GM12872 (cell line): ENCODE data around the gene PTPRG.

Experiments used
- TF ChIP-seq, protein P1 (sequence below): IDR thresholded peaks from 3 replicates; pipeline ENCODE4 v1.5.1; 2011; ENCODE audit warnings: low read depth, mild to moderate bottlenecking, low read length, moderate library complexity; ENCODE audit not compliant: insufficient read depth

Gene PTPRG

DNA sequence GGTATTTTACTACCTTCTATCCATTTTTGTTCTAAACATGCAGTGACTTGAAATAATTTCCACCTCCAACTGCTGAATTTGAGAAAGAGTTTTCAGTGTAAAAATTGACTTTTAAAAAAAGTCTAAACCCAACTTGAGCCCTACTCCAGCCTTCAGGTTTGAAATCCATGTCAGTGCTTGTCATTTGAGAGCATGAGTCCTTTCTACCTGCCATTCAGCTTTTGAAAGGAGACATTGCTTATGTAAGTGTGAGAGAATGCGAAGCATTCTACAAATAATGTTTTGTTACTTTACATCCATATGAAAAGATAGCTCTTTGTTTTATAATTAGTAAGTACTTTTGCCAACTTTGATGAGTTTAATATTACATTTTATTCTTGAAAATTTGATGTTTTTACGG, 329.2 kb downstream of the PTPRG start:
- TF ChIP-seq, protein P1, sequence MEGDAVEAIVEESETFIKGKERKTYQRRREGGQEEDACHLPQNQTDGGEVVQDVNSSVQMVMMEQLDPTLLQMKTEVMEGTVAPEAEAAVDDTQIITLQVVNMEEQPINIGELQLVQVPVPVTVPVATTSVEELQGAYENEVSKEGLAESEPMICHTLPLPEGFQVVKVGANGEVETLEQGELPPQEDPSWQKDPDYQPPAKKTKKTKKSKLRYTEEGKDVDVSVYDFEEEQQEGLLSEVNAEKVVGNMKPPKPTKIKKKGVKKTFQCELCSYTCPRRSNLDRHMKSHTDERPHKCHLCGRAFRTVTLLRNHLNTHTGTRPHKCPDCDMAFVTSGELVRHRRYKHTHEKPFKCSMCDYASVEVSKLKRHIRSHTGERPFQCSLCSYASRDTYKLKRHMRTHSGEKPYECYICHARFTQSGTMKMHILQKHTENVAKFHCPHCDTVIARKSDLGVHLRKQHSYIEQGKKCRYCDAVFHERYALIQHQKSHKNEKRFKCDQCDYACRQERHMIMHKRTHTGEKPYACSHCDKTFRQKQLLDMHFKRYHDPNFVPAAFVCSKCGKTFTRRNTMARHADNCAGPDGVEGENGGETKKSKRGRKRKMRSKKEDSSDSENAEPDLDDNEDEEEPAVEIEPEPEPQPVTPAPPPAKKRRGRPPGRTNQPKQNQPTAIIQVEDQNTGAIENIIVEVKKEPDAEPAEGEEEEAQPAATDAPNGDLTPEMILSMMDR, result no peak

DNA sequence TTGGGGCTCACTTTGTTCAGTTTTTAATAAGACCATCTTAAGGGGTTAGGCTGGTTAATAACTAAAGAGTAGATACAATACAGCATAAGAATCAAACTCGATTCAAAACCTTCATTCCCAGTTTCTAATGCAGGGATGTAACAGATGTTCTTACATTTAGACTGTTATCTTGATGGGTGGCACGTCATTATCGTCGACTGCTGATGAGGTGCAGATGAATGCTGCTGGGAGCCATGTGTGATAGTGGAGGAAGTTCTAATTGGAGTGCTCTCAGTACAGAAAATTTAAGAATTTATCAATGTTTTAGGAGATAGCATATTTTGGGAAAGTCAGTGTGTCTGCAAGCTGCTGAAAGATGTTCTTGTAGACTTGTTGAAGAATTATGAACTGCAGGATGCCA, 331.5 kb downstream of the PTPRG start:
- TF ChIP-seq, protein P1, result no peak

DNA sequence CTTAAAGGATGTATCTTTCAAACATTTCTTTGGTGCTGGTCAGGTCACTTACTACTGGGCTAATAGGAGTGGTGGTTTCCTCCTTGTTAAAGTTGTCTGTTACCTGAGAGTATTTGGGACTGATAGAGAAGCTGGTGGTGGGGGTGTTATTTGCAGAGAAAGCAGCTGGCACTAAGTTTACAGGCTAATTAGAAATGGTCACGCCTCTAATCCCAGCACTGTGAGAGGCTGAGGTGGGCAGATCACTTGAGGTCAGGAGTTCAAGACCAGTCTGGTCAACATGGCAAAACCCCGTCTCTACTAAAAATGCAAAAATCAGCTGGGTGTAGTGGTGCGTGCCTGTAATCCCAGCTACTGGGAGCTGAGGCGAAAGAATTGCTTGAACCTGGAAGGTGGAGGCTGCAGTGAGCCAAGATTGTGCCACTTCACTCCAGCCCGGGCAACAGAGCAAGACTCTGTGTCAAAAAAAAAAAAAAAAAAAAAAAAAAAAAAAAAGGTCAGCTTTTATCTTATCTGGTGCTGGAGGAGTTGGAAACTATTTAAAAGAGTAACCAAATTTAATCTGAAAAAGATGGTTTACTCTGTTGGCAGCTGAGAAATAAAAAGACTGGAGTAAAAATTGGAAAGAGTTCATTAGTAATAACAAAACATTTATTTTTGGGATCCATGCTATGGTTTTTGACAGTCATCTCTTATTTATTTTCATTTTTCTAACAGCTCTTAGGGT, 332.6 kb downstream of the PTPRG start:
- TF ChIP-seq, protein P1, result no peak

DNA sequence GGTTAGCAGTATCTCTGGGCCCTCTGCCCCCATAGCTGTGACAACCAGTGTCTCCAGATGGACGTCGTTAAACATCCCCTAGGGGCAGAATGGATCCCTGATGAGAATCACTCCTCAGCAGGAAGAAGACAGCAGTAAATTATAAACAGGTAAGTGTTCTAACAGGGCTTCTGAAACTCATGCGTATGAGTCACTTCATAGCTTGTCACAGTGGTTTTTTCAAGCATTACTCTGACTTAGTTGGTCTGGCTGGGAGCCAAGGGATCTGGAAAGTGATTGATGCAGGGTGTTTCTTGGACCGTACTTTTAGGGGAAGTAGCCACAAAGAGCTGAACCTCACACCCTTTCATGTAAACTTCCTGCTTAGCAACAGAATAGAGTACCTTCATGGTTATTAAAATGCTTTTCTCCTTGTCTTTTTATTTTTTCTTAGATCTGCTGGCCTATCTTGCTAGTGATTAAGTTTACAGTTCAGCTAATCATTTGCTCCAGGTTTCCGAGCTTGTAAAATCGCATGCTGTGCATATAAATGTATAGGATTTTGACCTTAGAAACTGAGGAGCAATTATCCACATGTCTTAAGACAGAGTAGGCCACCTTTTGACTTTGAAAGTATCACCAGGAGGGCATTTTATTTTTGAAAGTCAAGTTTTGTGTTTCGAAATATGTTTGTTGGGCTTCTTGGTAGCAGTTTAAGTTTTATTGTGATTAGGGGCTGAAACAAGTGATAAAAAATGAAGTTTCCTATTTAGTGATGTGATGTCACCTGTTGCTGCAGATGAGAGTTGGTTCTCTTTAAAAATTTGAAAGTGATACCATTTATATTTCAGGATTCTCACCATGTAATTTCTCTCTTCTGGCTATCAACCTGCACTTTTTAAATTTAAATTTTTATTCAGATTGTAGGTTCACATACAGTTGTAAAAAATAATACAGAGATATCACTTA, 333.9 kb downstream of the PTPRG start:
- TF ChIP-seq, protein P1, result peak; percentile 40; the same call in 1 of the 3 replicates

DNA sequence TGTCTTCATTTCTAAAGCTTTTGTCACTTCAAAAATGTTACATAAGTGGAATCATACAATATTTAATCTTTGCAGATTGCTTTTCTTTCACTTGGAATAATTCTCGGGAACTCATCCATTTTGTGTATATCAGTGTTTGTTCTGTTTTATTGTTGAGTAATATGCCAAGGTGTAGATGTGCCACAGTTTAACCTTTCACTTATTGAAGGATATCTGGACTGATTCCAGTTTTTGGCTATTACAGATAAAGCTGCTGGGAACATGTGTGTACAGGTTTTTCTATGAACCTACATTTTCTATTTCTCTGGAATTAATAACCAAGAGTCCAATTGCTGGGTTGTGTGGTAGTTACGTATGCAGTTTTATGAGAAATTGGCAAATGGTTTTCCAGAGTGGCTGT, 334.9 kb downstream of the PTPRG start:
- TF ChIP-seq, protein P1, result no peak

DNA sequence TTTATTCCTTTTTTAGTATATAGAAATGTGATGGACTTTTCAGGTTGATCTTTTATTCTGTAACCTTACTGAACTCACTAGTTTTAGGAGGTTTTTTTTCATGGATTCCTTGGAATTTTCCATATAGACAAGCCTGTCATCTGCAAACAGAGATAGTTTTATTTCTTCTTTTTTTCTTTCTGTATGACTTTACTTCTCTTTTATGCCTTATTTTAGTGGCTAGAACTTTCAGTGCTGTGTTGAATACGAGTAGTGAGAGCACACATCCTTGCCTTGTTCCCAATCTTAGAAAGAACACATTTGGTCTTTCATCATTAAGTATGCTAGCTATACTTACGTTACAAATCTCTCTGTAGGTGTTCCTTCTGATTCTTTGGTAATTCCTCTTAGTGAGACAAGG, 336.5 kb downstream of the PTPRG start:
- TF ChIP-seq, protein P1, result no peak

DNA sequence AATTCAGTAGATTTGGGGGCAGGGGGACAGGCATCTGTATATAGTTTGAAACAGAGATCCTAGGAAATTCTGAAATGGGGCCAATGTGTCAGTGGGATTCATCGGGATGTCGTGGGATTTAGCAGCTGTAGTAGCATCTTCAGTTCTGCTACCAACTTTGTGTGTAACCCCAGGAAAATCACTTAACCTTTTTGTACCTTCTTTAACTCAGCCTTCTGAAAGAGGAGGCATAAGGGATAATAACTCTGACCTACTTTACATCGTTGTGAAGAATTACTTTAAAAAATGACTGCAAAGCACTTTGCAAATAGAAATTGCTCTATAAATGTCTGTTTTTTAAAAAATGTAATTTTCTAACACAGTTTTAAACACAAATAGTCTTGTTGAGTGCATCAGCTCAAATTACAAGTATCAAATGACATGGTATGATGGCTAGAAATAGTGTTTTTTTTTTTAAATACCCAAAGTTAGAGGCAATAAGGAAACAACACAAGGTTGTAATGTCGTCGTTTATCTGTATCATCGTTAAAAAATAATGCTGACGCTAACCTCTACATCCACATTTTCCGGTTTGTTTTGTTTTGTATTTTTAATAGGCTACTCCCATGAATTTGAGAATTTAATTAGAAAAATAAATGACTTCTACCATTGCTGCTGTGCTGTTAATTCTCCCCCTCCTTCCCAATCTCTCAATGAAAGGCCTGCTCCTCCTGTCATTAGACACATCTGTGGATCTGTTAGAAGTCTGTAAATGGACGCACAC, 338.5 kb downstream of the PTPRG start:
- TF ChIP-seq, protein P1, result no peak
